ENCODE results near the gene USP9Y.
"Not testable (repeated sequence)": the region's sequence is repeated elsewhere in the genome, so short reads cannot be mapped to it uniquely, and the experiment has no call there.

USP9Y gene, protein sequence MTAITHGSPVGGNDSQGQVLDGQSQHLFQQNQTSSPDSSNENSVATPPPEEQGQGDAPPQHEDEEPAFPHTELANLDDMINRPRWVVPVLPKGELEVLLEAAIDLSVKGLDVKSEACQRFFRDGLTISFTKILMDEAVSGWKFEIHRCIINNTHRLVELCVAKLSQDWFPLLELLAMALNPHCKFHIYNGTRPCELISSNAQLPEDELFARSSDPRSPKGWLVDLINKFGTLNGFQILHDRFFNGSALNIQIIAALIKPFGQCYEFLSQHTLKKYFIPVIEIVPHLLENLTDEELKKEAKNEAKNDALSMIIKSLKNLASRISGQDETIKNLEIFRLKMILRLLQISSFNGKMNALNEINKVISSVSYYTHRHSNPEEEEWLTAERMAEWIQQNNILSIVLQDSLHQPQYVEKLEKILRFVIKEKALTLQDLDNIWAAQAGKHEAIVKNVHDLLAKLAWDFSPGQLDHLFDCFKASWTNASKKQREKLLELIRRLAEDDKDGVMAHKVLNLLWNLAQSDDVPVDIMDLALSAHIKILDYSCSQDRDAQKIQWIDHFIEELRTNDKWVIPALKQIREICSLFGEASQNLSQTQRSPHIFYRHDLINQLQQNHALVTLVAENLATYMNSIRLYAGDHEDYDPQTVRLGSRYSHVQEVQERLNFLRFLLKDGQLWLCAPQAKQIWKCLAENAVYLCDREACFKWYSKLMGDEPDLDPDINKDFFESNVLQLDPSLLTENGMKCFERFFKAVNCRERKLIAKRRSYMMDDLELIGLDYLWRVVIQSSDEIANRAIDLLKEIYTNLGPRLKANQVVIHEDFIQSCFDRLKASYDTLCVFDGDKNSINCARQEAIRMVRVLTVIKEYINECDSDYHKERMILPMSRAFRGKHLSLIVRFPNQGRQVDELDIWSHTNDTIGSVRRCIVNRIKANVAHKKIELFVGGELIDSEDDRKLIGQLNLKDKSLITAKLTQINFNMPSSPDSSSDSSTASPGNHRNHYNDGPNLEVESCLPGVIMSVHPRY (N-terminal part only)

DNA sequence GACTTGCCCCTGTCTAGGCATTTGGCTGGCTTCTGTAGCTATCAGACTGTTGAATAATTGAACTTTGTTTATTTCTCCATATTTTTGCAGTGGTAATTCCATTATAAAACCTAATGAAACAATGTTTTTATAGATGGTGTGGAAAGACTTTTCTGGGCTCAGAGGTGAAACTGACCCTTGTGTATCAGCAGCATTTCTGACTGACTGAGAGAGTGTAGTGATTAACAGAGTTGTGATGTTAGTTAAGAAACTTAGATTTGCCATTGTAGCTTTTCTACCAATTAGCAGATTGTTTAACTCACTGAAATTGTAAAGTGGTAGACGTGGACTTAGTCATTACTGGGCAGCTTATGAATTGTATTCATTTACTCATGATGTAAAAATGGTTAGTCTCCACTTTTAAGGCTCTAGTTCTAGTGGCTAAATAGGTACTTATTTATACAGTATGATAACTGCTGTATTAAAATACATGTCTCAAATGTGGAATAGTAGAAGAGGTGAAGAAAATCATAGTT is at the start of gene USP9Y:
Gene USP9Y (plus strand): TSS at position 51 of the 515 bp plus-strand sequence. CDS start 8,217 bp downstream, outside the sequence.
- DNase-seq: no peak

DNA sequence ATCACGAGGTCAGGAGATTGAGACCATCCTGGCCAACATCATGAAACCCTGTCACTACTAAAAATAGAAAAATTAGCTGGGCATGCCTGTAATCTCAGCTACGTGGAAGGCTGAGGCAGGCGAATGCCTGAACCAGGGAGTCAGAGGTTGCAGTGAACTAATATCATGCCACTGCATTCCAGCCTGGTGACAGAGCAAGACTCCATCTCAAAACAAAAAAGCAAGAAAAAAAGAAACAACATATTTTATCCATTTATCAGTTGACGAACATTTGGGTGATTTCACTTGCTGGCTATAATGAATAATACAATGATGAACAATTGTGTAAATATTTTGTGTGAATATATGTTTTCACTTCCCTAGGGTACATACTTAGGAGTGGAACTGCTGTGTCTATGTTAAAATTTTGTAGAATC is 49.4 kb upstream of the USP9Y start:
- no peak for DNase-seq

DNA sequence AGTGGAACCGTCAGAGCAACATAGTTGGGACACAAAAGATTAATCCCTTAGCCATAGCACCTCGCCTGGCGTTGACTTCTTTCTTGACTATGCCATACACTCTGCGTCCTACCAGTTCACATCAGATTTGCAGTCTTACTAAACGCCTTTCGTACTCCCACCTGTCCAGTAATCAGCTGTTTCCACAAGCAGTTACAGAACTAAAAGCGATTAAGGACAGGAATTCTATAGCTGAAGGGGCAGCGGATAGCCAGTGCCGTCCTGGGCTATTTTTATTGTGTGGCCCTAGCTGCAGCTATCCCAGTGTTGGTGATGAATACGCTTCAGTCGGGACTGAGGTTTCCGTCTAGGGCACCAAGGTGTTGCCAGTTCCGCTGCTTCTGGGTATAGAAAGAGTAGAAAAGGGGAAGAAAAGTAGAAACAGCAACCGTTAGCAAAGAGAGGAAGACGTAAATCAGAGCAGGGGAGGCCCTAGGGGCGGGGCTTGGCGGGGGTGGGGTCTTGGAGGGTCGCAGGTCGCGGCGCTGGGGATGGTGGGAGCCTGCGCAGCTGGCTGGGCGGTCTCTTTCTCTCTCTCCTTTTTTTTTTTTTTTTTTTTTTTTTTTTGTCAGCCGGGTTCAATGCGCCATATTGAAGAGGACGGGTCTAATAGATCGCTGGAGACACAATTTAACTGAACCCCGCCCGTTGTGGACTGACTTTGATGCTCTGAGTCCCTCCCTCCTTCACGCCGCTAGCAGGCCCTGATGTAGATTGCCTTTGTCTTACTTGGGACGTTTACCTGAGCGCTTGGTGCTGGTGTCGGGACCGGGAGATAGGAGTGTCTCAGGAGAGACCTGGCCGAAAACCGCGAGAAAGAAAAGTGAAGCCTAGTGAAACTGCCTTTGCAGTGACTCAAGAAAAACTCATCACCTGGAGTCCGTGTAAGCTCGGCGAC is 39.0 kb upstream of the USP9Y start:
- DNase-seq: no peak

DNA sequence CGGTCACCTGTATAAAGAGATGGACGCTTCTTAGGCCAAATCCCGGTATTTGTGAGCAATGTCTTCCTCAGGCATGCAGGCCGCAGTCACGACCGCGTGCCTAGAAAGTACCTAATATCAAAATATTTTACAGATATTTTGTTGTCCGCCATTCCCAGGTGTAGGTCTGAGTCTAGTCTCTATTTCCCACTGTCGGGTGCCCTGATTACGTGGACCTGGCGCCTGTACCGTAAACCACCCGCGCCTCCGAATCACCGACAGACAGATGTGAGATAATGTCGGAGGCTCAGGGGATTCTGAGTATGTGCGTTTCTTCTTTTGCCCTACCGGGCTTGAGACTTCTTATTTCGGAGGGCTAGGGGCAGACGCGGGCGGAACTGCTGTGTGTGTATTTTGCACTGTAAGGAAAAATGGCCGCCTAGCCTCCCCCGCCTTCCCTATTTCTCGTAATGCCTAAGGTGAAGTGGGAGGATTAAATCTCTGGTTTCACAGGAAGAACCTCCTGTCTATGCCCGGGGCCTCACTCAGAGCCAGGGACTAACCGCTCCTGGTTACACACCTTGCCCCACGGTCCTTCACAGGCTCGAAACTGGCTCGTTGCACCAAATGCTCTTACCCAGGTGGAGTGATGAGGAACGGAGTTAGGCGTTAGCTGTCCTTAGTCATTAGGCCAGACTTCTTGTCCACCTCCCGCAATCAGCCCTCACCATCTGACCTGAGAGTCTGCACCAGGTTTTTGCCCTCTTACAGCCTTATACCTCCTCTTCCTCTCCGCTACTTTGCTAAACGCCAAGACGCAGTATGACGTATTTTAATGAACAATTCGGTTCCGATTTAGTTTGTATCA is 38.1 kb upstream of the USP9Y start:
- DNase-seq: no peak

DNA sequence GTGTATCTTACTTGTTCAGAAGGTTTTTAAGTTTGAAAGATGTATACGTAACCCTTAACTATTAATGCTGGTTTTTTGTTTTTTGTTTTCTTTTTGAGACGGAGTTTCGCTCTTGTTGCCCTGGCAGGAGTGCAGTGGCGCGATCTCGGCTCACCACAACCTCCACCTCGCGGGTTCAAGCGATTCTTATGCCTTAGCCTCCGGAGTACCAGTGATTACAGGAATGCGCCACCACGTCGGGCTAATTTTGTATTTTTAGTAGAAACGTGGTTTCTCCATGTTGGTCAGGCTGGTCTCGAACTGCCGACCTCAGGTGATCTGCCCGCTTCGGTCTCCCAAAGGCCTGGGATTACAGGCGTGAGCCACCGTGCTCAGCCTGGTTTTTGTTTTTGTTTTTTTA is 37.2 kb upstream of the USP9Y start:
- not testable (repeated sequence) for DNase-seq

DNA sequence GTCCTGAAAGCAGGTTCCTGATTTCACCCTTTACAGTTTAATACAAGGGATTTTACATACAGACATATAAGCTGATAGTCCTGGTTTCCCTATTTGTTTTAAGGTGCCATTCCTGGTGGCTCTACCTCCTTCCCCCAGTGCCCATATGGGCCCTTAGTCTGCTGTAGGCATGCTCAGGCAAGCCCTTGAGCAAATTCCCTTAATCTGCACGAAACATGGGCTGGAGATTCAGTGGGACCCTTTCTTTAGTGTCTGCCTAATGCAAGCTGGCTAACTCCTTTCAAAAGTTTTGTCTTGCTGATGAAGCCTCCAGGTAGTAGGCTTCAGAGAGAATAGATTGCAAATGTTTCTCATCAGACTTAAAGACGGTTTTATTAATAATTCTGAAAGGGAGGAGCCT is 22.9 kb upstream of the USP9Y start:
- DNase-seq: no peak

DNA sequence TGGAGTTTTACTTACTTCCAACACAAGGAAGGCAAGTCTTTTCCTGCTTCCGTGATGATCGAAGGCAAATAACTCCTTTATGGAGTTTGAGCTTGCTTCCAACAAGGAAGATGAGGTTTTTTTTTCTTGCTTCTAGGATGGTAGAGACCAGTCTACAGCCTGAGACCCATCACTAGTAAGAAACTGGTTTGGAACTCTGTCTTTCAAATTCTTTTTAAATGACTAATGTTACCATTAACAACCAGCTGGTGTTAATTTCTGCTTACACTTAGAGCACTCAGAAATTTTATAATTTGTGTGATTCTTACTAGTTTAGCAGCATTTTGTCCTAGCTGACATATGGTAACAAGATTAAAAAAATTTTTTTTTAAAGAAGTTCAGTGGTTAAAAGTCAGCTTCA is 19.5 kb upstream of the USP9Y start:
- DNase-seq: no peak

DNA sequence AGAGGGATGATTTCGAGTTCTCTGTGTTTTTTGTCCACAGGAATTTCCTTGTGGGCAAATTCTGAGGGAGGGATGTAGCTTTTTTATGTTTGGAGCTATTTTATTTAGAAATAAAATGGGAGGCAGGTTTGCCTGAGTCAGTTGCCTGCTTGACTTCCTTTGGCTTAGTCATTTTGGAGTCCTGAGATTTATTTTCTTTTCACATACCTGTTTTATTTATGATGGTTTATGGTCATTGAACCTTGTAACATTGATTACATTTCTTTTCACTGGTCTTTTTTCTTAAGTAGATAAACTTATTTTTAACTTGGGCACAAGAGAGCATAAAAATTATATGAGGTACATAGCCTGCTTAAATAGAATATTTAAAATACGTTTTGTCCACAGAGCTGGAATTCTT is 12.7 kb upstream of the USP9Y start:
- no peak for DNase-seq

DNA sequence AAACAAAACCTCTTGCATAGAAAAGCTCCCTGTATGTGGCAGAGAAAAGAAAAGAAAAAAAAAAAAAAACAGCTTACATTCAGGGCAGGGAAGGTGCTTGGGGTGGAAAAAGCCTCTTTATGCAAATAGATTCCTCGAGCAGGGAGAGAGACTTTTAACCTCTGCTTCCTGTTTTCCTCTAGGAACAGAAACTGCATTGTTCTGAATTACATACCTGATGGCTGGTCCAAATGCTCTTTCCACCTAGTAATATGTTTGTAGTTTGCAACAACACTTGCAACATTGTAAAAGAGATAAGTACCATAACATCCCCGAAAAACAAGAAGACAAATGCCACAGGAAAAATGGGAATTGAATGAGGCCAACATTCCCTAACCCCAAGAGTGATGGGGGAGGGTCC is 944 bp upstream of the USP9Y start:
- no peak for DNase-seq

DNA sequence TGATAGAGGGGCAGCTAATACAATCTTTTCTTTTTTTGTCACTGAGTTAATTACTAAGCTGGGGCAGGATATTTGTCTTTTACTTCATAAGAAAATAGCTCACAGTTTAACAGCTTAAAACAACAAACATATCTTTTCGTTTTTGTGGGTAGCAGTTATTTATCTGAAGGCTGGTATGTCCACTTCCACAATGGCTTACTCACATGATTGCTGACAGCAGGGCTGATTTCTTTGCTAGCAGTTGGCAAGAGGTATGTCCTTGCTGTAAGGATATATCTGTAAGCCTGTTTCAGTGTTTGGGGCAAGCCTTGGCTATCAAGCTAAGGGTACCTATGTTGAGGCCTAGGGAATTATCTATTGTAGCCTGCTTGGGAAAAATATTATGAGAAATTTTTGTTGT is 1.1 kb downstream of the USP9Y start:
- DNase-seq: no peak

DNA sequence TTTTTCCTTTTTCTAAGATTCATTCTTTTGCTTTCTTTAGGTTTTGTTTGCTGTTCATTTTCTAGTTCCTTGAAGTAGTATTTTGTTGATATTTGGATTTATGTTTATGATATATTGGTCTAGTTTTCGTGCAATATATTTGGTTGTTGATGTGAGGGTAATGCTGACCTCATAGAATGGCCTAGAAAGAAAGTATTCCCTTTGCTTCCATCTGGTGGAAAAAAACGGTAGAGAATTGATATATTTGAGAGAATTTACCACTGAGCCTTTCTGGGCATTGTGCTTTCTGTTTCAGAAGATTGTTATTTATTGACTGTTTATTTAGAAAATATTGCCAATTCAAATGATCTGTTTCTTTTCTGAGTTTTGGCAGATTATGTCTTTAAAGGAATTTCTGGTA is 9.4 kb downstream of the USP9Y start:
- no peak for DNase-seq

DNA sequence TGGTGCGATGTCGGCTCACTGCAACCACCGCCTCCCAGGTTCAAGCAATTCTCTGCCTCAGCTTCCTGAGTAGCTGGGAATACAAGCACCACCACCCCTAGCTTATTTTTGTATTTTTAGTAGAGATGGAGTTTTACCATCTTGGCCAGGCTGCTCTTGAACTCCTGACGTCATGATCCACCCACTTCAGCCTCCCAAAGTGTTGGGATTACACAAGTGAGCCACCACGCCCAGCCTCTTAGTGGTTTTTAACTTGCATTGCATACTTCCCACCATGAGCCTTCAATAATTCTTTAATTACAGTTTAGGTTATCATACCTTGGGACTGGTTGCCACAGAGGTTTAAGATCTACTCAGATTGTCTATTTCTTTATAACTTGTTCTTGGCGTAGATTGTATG is 14.3 kb downstream of the USP9Y start:
- DNase-seq: no peak

DNA sequence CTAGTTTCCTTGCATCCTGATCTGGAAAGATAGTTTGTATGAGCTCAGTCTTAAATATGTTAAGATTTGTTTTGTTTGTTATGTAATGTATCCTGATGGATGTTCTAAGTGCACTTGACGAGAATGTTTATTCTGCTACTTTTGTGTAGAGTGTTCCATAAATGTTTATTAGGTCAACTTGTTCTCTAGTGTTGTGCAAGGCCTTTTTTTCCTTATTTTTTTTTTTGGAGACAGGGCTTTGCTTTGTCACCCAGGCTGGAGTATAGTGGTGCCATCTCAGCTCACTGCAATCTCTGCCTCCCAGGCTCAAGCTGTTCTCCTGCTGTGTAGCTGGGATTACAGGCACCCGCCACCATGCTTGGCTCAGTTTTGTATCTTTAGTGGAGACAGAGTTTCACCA is 28.7 kb downstream of the USP9Y start:
- DNase-seq: no peak

DNA sequence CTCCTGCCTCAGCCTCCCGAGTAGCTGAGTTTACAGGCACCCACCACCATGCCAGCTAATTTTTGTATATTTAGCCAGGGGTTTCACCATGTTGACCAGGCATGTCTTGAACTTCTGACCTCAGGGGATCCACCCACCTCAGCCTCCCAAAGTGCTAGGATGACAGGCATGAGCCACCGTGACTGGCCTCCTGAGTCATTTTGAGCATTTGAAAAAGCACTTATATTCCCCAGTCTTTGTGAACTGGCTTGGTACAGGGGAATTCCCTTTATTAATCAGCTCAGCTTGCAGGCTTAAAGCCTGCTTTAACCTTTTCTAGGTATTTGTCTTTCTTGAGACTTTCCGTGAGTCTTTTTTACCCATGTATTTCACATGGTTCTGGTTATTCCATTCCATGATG is 32.6 kb downstream of the USP9Y start:
- DNase-seq: no peak

DNA sequence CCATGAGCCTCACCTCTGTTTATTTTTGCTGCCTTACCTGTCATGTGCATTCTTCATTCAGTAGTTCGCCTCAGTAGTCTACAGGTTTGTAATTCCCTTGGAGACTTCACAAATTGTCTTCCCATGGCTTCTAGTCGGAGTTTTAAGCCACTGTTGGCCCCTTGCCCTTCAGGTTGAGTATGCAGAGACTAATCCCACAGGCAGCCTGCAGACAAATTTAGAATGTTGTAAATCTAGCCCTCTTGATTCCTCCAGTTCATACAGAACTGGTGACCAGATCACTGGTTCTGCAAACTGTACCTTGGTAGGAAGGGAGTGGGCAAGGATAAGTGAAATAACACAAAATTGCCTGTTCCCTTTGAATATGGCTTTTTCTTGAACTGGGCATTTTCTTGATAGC is 33.0 kb downstream of the USP9Y start:
- DNase-seq: no peak

DNA sequence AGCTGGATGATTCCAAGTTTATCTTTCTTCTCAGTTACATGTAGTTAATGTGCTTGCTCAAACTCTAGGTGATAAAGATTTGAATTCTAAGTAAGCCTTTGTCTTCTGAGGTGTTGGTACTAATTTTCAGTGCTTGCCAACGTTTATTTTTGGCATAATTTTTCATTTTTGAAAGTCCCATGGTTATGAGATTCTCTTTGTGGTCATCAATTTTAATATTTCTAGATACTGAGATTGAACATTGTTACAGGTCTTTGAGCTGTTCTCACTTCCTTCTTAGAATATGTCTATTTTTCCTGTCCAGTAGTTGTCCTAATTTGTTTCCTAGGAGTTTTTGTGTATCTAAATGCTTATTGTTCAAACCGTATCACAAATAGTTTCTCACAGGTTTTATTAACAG is 40.4 kb downstream of the USP9Y start:
- no peak for DNase-seq

DNA sequence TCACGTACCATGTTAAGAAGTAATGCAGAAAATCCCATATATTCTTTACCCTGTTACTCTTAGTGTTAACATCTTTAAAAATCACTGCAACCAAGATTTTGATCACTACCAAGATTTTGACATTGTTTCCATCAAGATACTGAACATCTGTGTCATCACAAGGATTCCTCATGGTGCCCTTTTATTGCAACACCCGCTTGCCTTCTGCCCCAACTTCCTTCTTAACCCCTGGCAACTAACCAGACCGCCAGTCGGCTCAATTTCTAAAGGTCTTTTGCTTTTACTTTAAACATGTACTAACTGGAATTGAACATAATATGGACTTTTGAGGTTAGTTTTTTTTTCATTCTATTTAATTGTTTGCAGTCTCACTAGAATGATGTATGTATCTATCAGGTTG is 41.7 kb downstream of the USP9Y start:
- no peak for DNase-seq

DNA sequence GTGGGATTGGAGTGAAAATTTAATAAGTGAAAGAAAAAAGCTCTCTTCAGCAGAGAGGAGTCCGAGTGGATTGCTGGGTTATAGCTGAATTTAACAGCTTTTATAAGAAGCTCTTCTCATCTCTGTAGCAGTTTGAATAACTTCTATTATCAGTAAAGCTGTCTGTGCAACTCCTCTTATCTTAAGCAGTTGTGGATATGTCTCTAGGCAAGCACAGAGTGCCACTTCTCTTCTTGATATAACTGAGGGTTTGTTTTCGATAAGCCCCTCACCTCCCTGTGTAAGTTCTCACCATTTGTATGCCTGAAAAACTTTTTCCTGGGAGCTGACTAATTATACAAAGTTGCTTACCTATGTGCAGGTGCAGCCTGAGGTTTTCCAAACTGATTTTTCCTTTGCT is 43.1 kb downstream of the USP9Y start:
- DNase-seq: no peak

DNA sequence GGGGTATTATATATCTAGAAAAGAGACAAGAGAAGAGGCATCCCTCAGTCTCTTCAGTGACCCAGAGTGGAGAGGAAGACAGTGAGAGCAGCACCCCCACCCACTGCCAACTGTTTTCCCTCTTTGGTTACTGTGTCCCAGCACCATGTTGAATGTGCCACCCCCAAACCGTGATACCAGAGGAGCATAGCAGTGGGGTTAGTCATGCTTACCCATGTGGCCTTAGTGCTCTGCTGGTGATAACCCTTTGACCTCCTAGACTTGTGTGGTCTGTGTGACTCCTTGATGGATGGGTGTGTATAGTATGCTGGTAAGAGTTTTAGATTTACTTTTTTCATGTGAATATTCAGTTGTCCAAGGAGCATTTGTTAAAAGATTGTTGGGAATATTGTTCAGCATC is 48.3 kb downstream of the USP9Y start:
- DNase-seq: no peak

DNA sequence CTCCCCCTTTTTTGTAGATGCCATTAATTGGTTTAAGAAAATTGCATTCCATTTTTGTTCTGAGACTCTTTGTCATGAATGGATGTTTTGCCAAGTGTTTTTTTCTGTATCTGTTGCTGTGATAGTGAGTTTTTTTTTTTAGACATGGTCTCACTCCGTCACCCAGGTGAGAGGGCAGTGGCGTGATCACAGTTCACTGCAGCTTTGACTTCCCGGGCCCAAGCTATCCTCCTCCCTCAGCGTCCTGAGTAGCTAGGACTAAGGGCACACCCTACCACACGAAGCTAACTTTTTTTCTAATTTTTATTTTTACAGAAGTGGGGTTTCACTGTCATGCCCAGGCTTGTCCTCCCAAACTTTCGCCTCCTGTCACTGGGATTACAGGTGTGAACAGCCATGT is 51.8 kb downstream of the USP9Y start:
- DNase-seq: no peak

DNA sequence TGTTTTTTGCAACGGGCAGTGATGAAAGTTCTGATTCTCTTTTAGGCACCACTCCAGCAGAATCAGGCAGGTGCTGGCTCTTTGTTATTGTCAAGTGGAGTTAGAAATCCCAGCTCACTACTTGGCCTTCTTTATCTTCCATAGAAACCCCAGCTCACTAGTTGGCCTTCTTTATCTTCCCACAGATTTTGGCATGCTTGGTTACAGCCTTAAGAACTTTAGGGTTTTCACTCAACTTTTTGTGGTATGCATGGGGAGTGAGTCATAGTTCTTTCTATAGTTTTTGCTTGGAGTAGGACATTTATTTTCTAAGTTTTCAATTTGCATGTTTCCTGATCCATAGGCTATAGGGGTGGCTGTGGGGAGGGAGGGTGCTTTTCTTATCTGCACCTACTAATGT is 55.0 kb downstream of the USP9Y start:
- DNase-seq: no peak

DNA sequence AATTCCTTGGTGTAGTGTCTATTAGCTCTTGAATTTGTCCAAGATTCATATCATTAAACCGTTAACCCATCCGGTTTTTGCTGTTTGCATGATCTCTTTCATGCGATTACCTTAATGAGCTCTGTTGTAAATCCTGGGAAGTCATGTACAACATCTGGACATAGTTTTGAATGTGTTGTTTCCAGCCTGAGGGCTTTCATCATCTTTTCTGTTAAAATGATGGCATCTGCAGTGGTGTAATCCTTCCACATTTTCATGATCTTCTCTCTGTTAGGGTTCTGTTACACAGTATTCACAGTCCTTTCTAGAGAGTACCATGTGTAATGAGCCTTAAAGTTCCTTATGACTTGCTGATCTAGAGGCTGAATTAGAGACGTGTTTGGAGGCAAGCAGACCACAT is 64.9 kb downstream of the USP9Y start:
- DNase-seq: no peak
